PFSK-1 (cell line): Measurements from ENCODE around the gene SESN3.

ENCODE experiments used
- FOXP2 ChIP-seq: optimal IDR thresholded peaks from 2 replicates; pipeline ENCODE3; 2011; ENCODE audit warnings: borderline replicate concordance, control low read depth, inconsistent platforms; ENCODE audit not compliant: insufficient read depth; ENCODE audit errors: extremely low read length, extremely low read depth
- POLR2AphosphoS5 ChIP-seq: IDR thresholded peaks from 2 replicates; pipeline ENCODE4 v1.6.1; 2012; ENCODE audit warnings: low read depth, mild to moderate bottlenecking, control low read depth, low read length, moderate library complexity
- REST ChIP-seq, 2 experiments: IDR thresholded peaks; 2 replicates each; pipeline versions ENCODE4 v1.6.1 to v1.8.0; 2011 to 2012; ENCODE audit warnings: low read depth in 2 of 2, low read length in 2 of 2, control low read depth in 1 of 2, inconsistent platforms in 1 of 2, mild to moderate bottlenecking in 1 of 2, moderate library complexity in 1 of 2; ENCODE audit not compliant: insufficient read depth in 1 of 2
- SIN3A ChIP-seq: IDR thresholded peaks from 2 replicates; pipeline ENCODE4 v1.6.1; 2012; ENCODE audit warnings: mild to moderate bottlenecking, low read length, moderate library complexity, borderline replicate concordance; ENCODE audit not compliant: insufficient read depth
- TAF1 ChIP-seq: IDR thresholded peaks from 2 replicates; pipeline ENCODE4 v1.6.1; 2012; ENCODE audit warnings: low read length, control low read depth, borderline replicate concordance; ENCODE audit not compliant: insufficient read depth

Gene SESN3

GRCh38 chr11:95140397-95141033 lies 90.5 kb downstream of the SESN3 start:
- TF ChIP-seq SIN3A = no peak
- no peak for TF ChIP-seq POLR2AphosphoS5
- no peak for TF ChIP-seq FOXP2
- TF ChIP-seq REST (IDR thresholded peaks at IDR 0.05; ENCODE audit: insufficient read depth in 1 of 2, low read depth in 2 of 2, low read length in 2 of 2) = no peak
- no peak for TF ChIP-seq TAF1

GRCh38 chr11:95138448-95138847 lies 92.6 kb downstream of the SESN3 start:
- TF ChIP-seq FOXP2 = no peak
- TF ChIP-seq SIN3A = no peak
- no peak for TF ChIP-seq TAF1
- no peak for TF ChIP-seq POLR2AphosphoS5
- TF ChIP-seq REST (IDR thresholded peaks at IDR 0.05; ENCODE audit: insufficient read depth in 1 of 2, low read depth in 2 of 2, low read length in 2 of 2) = no peak

- TF ChIP-seq REST (IDR thresholded peaks at IDR 0.05; ENCODE audit: insufficient read depth in 1 of 2, low read depth in 2 of 2, low read length in 2 of 2) = no peak
- TF ChIP-seq TAF1 = no peak
- no peak for TF ChIP-seq FOXP2
- no peak for TF ChIP-seq SIN3A
Observed at GRCh38 chr11:95137299-95137698, 93.7 kb downstream of the SESN3 start.

GRCh38 chr11:95135880-95136279 lies 95.1 kb downstream of the SESN3 start:
- TF ChIP-seq TAF1 (no peak), FOXP2 (no peak), POLR2AphosphoS5 (no peak), SIN3A (no peak), REST (IDR thresholded peaks at IDR 0.05; ENCODE audit: insufficient read depth in 1 of 2, low read depth in 2 of 2, low read length in 2 of 2) (no peak)

GRCh38 chr11:95135155-95135554 lies 95.8 kb downstream of the SESN3 start:
- no peak for TF ChIP-seq POLR2AphosphoS5
- no peak for TF ChIP-seq TAF1
- no peak for TF ChIP-seq FOXP2
- no peak for TF ChIP-seq REST (IDR thresholded peaks at IDR 0.05; ENCODE audit: insufficient read depth in 1 of 2, low read depth in 2 of 2, low read length in 2 of 2)
